Ascending aorta (tissue), 2 donors: ENCODE data around the gene PCGF1. TPM values are rescaled to one million over a fixed set of nuclear protein-coding genes. Genes with fewer than 3 reads are reported as not detected.

Source experiments
- DNase-seq, 2 donors: peaks; one replicate each; pipeline ENCODE4 v3.0.0-alpha.2; 2019; ENCODE audit warnings: low spot score in 2 of 2
- H3K27ac ChIP-seq, 2 donors: fragments of 200-600 bp; sonication (generic); one replicate each; pipeline ENCODE4 v1.5.1; 2016 to 2017; ENCODE audit warnings: mild to moderate bottlenecking in 1 of 2
- H3K27me3 ChIP-seq: fragments of 200-600 bp; sonication (generic); one replicate; pipeline ENCODE4 v1.5.1; 2017
- H3K36me3 ChIP-seq, 2 donors: fragments of 200-600 bp; sonication (generic); one replicate each; pipeline ENCODE4 v1.5.1; 2016
- H3K4me1 ChIP-seq, 2 donors: fragments of 200-600 bp; sonication (generic); one replicate each; pipeline ENCODE4 v1.5.1; 2016 to 2017; ENCODE audit warnings: mild to moderate bottlenecking in 1 of 2
- H3K4me3 ChIP-seq, 2 donors: fragments of 200-600 bp; sonication (generic); one replicate each; pipeline ENCODE4 v1.5.1; 2016 to 2017; ENCODE audit warnings: mild to moderate bottlenecking in 1 of 2
- H3K9me3 ChIP-seq, 2 donors: fragments of 200-600 bp; sonication (generic); one replicate each; pipeline ENCODE4 v1.5.1; 2016
- intact Hi-C: fragments of 100-400 bp; cut with DNase I; formaldehyde crosslinking; loops from one replicate; pipeline ENCODE4 v1.15.1; 2023
- total RNA-seq: library from RNA; depleted of rRNA; stranded (reverse); fragments of >200 nt; gene quantifications from one replicate; pipeline ENCODE4 v1.1.0, GENCODE V29; 2016
- TF ChIP-seq, protein P1 (sequence below), 3 experiments: fragments of 200-600 bp in 2 of 3; fragments of 450-650 bp in 1 of 3; sonication (generic) in 2 of 3; IDR thresholded peaks; one replicate each; pipeline ENCODE4 v1.5.1; 2016 to 2019; ENCODE audit warnings: antibody characterized with exemption in 3 of 3, mild to moderate bottlenecking in 1 of 3, moderate library complexity in 1 of 3

The PCGF1 gene
- total RNA-seq, 1 donor from 2014 or later = not detected

DNA sequence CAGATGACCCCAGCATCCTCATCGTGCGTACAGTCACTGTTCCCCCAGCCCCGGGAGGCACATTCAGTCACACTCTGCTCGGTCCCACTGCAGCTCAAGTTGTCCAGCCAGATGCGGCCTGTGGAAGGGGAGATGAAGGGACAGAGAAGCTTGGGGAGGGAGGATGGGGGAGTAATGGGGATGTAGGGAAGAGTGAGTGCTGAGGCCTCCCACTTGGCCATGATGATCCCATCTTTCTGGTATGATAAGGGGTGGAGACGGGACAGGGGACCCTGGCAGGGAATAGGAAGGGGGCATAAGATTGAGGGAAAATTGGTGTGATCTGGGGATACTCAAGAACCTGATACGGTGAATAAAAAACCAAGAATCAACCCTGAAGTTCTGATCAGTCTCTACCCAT lies 42.7 kb upstream of the PCGF1 start:
- Histone ChIP-seq H3K36me3 (no peaks in the 10 kb centered on the region), H3K9me3 (no peaks in the 10 kb centered on the region), H3K27ac (no peak overlapping the region), H3K4me3 (no peak overlapping the region), H3K4me1 (peaks cover 7 to 19% of the 10 kb centered on the region in 2 donors), H3K27me3 (no peaks in the 10 kb centered on the region)
- intact Hi-C loops = no loop called here
- TF ChIP-seq, protein P1, sequence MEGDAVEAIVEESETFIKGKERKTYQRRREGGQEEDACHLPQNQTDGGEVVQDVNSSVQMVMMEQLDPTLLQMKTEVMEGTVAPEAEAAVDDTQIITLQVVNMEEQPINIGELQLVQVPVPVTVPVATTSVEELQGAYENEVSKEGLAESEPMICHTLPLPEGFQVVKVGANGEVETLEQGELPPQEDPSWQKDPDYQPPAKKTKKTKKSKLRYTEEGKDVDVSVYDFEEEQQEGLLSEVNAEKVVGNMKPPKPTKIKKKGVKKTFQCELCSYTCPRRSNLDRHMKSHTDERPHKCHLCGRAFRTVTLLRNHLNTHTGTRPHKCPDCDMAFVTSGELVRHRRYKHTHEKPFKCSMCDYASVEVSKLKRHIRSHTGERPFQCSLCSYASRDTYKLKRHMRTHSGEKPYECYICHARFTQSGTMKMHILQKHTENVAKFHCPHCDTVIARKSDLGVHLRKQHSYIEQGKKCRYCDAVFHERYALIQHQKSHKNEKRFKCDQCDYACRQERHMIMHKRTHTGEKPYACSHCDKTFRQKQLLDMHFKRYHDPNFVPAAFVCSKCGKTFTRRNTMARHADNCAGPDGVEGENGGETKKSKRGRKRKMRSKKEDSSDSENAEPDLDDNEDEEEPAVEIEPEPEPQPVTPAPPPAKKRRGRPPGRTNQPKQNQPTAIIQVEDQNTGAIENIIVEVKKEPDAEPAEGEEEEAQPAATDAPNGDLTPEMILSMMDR (IDR thresholded peaks at IDR 0.05) = no peak
- DNase-seq = no peak

DNA sequence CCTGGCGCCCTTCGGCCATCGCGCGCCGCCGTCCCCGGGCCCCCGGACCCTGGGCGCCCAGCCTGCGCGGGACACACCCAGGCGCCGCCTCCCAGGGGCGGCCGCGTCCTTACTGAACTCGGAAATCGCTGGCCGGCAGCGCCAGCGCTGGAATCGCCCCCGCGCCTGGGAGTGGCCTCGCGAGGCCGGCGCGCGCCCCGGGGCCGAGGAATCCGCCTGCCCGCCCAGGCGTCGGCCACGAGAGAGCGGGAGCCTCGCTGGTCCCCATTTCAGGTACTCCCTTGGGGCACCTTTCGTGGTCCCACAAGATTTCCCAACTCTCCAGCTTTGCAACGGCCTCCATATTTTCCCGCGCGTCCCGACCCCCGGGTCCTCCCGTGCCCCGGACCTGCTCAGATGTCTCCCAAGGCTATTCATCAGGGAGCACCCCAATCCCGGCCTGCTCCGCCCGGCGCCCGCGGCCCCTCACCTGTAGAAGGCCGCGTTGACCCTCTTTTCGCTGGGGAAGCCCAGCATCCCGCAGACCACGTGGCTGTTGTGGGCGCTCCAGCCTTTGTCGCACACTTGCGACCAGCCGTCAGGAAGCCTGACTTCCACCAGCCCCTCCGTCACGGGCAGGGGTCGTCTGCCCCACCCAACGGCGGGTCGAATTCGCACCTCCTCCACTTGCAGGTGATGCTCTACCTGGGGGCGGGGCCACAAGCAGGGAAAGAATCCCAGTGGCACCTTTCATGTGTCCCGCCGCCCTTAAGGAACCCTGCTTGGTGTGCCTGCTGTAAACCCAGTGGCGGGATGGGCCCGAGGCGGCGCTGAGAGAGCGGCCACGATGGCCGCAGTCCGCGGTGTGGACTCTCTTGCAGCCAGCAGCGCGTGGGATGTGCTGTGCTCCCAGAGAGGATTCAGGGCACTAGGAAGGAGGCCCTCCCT lies 41.7 kb upstream of the PCGF1 start:
- no peaks in the 10 kb centered on the region for H3K9me3 ChIP-seq
- peak overlapping the region; percentile 53 to 70 for H3K4me3 ChIP-seq
- TF ChIP-seq, protein P1 (IDR thresholded peaks at IDR 0.05) = no peak
- peak overlapping the region; percentile 59 to 71 for H3K27ac ChIP-seq
- H3K4me1 ChIP-seq = peaks cover 7 to 16% of the 10 kb centered on the region in 2 donors
- DNase-seq = peak in 1 of 2 donors; percentile 78
- intact Hi-C loops = loop anchor here (2.0 kb wide), 1 partner anchor 20 kb away; no protein-coding TSS in a partner anchor
- H3K36me3 ChIP-seq = no peaks in the 10 kb centered on the region
- no peaks in the 10 kb centered on the region for H3K27me3 ChIP-seq

DNA sequence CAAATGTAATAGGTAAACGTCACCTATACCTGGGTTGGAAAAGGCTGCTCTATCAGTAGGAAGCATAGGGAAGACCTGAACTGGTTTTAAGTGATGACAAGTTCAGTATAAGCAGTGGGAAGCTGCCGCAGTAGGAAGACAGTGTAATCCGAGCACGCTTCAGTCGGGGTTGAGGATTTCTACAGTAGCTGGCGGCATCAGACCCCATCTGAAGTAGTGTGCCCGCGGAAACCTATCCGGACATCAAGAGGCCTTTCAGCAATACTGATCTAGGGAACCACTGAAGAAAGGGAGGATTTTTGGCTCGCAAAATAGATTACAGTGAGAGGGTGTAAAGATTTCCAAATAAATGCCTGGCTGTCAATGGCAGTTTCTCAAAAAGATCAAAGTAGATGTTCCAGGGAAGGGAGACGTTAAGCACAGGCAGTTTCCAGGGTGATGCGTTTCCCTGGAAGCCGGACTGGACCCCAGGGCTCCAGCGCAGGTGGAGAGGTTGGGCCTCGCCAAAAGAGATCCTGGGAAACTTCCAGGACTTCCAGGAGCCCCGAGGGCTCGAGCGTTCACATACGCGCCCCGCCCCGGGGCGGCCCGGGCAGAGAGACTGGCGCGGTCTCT lies 40.9 kb upstream of the PCGF1 start:
- Histone ChIP-seq H3K27ac (peak overlapping the region; percentile 59 to 71), H3K27me3 (no peaks in the 10 kb centered on the region), H3K4me1 (peaks cover 7 to 14% of the 10 kb centered on the region in 2 donors), H3K4me3 (peak overlapping the region; percentile 53 to 70), H3K9me3 (no peaks in the 10 kb centered on the region), H3K36me3 (no peaks in the 10 kb centered on the region)
- TF ChIP-seq, protein P1 (IDR thresholded peaks at IDR 0.05) = no peak
- intact Hi-C loops = loop anchor here (2.0 kb wide), 1 partner anchor 20 kb away; no protein-coding TSS in a partner anchor
- DNase-seq = peak in 1 of 2 donors; percentile 62

DNA sequence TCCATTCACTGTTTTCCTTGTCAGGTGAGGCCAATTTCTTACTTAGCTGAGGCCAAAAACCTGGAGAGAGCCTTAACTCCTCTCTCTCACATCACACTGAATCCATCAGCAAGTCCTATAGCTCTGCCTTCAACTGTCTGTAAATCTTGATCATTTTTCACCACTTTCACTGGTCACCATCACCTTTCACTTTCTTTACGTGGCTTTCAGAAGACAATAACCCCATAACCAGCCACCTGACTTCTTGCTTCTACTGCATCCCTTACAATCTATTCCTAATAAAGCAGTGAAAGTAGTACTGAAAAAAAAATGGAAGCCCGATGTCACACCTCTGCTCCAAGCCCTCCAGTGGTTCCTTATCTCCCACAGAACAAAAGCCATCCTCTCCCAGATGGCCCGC lies 38.5 kb upstream of the PCGF1 start:
- TF ChIP-seq, protein P1 (IDR thresholded peaks at IDR 0.05) = no peak
- H3K27me3 ChIP-seq = no peaks in the 10 kb centered on the region
- H3K9me3 ChIP-seq = no peaks in the 10 kb centered on the region
- intact Hi-C loops = no loop called here
- no peaks in the 10 kb centered on the region for H3K36me3 ChIP-seq
- no peak for DNase-seq
- no peak overlapping the region for H3K27ac ChIP-seq
- no peak overlapping the region for H3K4me3 ChIP-seq
- peaks cover 6 to 7% of the 10 kb centered on the region in 2 donors for H3K4me1 ChIP-seq

DNA sequence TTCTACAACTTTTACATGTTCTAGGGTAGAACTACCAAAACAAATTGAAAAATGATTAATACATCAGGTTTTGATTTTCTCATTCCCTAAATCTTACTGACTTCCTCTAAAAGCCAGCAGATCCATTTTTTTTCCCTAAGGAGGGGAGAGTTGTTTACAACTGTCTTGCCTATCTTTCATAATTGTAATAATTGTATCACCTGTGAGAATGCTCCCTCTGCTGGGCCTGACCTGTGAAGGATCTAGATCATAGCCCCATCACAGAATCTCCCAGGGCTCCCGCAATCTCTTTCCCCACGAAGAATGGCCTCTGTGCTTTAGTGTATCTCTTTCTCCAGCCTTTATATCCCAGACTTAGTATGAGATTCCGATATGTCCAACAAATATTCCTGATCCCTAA lies 37.1 kb upstream of the PCGF1 start:
- Histone ChIP-seq H3K9me3 (no peaks in the 10 kb centered on the region), H3K36me3 (no peaks in the 10 kb centered on the region), H3K27me3 (no peaks in the 10 kb centered on the region), H3K4me1 (peaks cover 5 to 6% of the 10 kb centered on the region in 2 donors), H3K4me3 (no peak overlapping the region), H3K27ac (no peak overlapping the region)
- DNase-seq = peak in 1 of 2 donors; percentile 25
- TF ChIP-seq, protein P1 (IDR thresholded peaks at IDR 0.05) = no peak
- intact Hi-C loops = no loop called here
